GM19025 (cell line): ENCODE data around the gene FBXO36.
A peak's percentile ranks its signal among the peaks of the same experiment; 100 is the strongest.
"Not testable (repeated sequence)": the region's sequence is repeated elsewhere in the genome, so short reads cannot be mapped to it uniquely, and the experiment has no call there.

ENCODE experiments used
- ATAC-seq: cut with Tn5 transposase; IDR thresholded peaks from one replicate; pipeline ENCODE4 v1.9.1; 2021; ENCODE audit warnings: mild to moderate bottlenecking, low read depth, moderate library complexity; ENCODE audit not compliant: unreplicated experiment

FBXO36 gene, protein sequence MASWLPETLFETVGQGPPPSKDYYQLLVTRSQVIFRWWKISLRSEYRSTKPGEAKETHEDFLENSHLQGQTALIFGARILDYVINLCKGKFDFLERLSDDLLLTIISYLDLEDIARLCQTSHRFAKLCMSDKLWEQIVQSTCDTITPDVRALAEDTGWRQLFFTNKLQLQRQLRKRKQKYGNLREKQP

DNA sequence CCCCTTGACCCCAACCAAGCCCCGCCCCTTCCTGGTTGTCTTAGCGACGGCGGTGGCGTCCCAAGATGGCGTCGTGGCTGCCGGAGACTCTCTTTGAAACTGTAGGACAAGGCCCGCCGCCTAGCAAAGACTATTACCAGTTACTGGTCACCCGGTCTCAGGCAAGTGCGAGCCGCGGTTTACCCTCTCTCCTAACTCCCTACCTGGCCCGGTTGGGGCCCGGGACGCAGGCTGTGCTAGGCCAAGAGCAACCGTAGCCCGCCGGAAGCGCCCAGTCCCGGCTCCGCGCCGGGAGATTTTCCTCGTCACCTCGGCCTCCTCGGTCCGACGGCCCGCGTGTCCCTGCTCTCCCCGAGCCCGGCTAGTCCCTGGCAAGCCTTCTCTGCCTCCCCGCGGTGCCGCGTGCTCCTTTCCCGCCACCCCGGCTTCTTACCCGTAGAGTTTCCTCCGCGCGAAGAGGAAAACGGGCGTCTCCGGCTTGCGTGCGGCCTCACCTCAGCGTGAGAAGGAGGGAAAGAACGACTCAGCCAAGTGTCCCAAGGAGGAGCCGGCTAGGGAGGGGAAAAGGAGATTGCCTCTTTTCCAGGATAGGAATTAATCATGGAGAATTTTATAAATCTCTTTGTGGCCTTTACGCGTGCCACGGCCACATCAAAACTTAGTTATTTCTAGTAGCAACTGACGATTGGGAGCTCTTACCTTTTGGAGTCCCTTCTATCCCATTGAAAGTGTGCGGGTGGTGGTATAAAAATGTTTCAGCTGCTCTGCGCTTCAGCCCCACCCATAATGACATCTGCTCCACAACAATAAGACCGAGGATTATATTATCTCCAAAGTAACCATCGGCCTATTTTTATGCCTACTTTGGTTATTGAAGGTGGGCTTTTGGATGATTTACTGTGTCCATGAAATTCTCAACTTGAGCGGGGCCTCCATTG lies at the start of gene FBXO36:
Gene FBXO36, plus strand, starts transcription at position 55 of the 938 bp plus-strand sequence. Its CDS starts 11 bp downstream, at position 66.
- ATAC-seq, result peak; percentile 57

DNA sequence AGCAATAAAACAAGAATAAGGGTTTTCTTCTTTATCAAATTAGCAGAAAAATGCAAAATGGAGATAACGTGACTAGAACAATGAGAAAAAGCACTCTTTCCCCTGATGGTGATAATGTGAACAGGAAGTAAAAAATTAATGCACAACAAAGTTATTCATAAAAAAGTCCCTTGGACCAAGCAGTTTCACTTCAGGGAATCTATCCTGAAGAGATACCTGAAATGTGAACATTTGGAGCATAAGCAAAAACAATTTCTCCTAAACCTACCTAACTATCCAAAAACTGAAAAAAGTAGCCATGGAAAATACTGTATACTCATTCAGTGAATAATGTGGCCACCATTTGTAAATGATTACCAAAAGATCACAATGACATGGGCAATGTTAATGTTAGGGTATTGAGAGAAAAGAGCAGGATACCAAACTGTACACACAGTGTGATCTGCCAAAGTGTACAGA lies 49.2 kb upstream of the FBXO36 start:
- peak; percentile 77 for ATAC-seq

DNA sequence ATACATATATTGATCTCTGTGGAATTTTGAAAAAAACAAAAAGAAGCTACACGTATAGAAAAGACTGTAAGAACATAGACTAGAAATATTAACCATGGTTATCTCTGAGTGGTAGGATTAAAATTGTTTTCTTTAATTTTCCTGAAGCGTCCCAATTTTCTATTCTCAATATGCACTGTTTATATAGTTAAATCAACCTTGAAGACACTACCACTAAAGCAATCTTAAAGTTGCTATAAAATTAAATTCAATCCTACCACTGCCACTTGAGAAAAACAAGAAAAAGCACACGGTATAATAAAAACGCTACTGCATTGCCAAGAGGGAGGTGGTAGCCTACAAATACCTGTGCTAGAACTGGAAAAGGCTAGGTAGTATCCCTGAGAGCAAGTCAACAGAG lies 47.7 kb upstream of the FBXO36 start:
- no peak for ATAC-seq

GRCh38 chr2:229875549-229875948 lies 46.8 kb upstream of the FBXO36 start:
- no peak for ATAC-seq

- no peak for ATAC-seq
Observed at GRCh38 chr2:229879191-229879950, 42.9 kb upstream of the FBXO36 start.

GRCh38 chr2:229880892-229881586 lies 41.3 kb upstream of the FBXO36 start:
- no peak for ATAC-seq

- no peak for ATAC-seq
Observed at GRCh38 chr2:229882583-229882982, 39.7 kb upstream of the FBXO36 start.

DNA sequence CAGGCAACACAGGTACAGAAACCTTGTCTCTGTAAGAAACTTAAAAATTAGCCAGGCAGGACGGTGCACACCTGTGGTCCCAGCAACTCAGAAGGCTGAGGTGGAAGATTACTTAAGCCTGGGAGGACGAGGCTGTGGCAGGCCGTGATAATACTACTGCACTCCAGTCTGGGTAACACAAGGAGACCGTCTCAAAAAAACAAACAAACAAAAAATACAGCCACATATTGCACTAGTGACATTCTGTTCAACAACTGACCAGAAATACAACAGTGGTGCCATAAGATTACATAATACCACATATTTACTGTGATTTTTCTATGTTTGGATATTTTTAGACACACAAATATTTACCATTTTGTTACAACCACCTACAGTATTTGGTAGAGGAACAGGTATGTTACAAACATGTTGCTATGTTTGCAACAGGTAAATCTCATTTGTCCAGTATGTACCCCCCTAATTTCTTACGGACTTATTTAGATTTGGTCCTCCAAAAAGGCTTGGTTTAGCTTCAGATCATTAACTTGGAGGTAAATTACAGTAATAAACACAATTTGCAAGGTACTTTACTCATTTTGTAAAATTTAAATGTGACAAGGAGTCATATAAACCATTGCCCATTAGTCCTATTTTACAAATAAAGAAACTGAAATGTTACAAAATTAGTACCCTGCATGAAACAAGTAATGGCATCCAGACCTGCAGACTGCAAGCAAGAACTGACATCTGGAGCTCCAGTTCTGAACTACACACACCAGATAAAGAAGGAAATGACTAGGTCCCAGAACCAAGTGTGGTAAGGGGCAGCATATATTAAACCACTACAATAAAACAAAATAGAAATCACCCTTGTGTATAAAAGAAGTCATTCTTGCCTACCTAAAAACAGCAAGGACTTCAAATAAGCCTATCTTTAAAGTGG lies 37.3 kb upstream of the FBXO36 start:
- ATAC-seq, result no peak

DNA sequence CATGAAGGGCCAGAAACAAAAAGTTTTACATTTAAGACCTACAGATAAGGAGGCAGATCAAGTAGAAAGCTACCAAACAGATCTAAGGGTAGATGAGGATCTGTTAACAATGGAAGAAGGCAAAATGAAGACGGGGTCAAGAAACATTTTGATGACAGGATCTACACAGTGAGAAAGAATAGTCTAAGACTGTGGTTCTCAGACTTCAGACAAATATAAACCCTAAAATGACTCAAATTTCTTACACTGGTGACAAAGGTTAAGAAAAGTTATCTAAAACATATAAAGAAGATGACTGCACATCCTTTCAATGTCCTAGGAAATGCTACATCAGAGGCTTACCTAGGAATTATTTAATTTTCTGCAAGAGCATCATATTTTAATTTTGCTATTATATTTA lies 34.9 kb upstream of the FBXO36 start:
- ATAC-seq, result no peak

DNA sequence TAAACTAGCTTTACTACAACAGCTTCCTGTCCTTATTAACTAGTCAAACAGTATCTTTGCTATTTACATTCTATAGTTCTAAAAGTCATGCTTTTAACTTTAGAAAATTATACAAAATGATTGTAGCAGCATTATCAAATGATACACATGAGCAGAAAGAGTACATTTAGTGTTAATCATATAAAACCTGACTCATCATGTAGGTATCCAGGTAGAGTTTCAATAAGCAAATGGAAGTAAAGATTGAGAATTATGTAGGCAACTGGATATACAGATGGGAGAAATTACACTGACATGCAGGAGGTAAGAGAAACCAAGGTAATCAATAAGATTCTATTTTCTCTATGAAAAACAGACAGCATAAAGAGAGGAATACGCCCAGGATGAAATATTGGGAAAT lies 34.3 kb upstream of the FBXO36 start:
- no peak for ATAC-seq

DNA sequence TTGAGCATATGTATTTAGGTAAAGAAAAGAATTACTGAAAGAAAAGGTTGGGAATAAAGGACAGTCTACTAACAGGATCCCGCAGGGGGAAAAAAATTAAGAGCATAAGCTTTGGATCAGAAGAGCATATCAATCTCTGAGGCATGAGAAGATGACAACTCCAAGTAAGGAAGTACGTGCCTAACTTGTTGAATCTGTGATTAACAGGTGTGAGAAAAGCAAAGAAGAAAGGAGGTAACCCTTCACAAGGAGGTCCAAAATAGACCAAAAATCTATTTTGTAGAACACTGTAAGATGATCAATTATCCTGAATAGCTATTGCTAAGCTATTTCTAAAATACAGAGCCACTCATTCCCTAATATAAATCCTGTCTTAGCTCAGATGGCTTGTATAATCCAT lies 33.3 kb upstream of the FBXO36 start:
- ATAC-seq, result no peak

GRCh38 chr2:229896857-229897256 lies 25.4 kb upstream of the FBXO36 start:
- ATAC-seq, result no peak

DNA sequence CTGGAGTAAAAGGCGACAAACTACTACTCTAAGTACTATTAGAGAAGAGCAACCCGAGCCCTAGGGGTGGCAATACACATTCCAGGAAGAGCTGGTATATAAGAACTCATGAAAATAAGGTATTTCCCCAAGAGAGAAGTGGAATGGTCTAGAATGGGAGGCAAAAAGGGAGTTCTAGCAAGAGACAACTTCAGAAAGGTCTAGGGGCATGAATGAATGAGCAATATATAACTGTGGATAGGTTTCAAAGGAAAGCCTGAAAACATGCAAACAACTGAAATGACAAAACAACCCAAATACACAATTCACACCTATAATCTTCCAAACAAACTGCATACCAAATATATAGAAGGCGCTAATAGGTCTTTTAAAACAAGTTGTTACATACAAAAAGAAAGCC lies 22.7 kb upstream of the FBXO36 start:
- no peak for ATAC-seq

- ATAC-seq, result no peak
Observed at GRCh38 chr2:229900012-229900411, 22.3 kb upstream of the FBXO36 start.

- not testable (repeated sequence) for ATAC-seq
Observed at GRCh38 chr2:229900514-229900913, 21.8 kb upstream of the FBXO36 start.

DNA sequence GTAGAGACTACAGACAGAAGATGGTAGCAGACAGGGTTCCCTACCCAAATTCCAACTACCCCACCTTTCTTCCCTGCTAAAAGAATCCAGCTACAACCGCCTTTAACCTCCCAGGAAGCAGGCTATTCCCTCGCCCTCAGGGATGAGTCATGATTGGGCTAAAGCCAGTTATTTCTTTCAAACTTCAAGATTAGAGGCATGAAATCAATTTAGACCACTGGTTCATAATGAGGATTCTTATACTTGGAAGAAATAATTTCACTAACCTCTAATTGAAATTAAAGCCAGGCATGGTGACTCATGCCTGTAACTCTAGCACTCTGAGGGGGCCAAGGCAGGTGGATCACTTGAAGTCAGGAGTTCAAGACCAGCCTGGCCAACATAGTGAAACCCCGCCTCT lies 20.5 kb upstream of the FBXO36 start:
- no peak for ATAC-seq

DNA sequence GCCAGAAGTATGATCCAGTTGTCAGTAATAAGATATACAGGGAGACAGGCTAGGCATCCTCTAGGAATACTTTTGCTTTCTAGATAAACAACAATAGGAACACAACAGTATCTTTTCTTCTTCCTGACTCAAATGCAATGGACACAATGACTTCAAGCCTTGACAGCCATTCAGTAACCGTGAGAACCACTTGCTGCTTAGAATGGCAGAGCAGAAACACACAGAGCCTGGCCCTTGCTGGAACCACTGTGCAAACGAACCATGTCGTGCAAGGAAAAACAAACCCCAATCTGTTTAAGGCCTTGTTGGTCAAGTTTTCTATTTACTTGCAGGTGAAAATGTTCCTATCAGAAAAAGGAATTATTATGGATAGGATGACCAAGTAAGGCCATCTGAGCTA lies 19.3 kb upstream of the FBXO36 start:
- no peak for ATAC-seq

DNA sequence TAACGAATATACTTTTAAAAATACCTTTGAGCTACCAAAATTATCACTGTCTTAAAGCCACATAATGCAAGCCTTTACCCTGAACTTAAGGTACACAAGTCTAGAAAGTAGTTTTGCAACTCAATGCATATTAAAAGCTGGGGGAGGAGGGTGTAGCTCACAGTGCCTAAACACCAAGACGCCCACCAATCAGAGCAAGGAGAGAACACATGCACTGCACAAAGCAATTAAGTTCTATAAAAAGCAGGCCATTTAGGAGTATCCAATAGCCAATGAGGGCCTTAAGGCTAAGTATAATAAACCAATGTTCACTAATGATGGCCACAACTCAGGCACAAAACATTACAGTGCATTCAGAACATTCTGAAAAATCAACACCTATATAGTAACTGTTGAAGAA lies 16.7 kb upstream of the FBXO36 start:
- ATAC-seq, result no peak

DNA sequence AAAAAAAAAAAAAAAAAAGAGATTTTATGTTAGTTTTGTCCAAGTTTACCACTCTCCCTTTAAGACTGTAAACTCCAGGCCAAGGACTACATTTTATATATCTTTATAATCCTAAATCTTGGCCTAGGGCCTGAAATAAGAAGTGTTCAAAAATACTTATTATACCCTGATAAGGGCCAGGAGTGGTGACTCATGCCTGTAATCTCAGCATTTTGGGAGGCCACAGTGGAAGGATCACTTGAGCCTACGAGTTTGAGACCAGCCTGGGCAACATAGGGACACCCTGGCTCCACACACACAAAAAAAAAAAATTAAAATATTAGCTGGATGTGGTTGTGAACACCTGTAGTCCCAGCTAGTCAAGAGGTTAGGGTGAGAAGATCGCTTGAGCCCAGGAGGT lies 13.2 kb upstream of the FBXO36 start:
- no peak for ATAC-seq
